ENCODE results near the gene SMOC1.

SMOC1 gene

GRCh38 chr14:69877492-69877891 is 1.7 kb upstream of the SMOC1 start:
- Histone ChIP-seq H3K79me2 (ENCODE audit: low read length) (no peaks in the 10 kb centered on the region), H3K4me1 (ENCODE audit: low read length) (no peaks in the 10 kb centered on the region), H3K4me3 (ENCODE audit: low read length) (no peak overlapping the region), H3K9ac (ENCODE audit: low read length) (no peak overlapping the region), H3K4me2 (ENCODE audit: low read length) (no peak overlapping the region), H3K9me3 (ENCODE audit: insufficient read depth, low read length) (no peaks in the 10 kb centered on the region), H2AFZ (ENCODE audit: low read depth, low read length) (no peak overlapping the region), H4K20me1 (ENCODE audit: insufficient read depth, low read length) (no peaks in the 10 kb centered on the region), H3K27me3 (ENCODE audit: low read depth, low read length) (peaks cover 6% of the 10 kb centered on the region), H3K27ac (ENCODE audit: low read length) (no peak overlapping the region), H3K36me3 (replicated peaks; ENCODE audit: low read depth, low read length) (no peaks in the 10 kb centered on the region)
- TF ChIP-seq EZH2phosphoT487 (IDR thresholded peaks at IDR 0.05; ENCODE audit: low read depth): no peak
- TF ChIP-seq, protein P1, sequence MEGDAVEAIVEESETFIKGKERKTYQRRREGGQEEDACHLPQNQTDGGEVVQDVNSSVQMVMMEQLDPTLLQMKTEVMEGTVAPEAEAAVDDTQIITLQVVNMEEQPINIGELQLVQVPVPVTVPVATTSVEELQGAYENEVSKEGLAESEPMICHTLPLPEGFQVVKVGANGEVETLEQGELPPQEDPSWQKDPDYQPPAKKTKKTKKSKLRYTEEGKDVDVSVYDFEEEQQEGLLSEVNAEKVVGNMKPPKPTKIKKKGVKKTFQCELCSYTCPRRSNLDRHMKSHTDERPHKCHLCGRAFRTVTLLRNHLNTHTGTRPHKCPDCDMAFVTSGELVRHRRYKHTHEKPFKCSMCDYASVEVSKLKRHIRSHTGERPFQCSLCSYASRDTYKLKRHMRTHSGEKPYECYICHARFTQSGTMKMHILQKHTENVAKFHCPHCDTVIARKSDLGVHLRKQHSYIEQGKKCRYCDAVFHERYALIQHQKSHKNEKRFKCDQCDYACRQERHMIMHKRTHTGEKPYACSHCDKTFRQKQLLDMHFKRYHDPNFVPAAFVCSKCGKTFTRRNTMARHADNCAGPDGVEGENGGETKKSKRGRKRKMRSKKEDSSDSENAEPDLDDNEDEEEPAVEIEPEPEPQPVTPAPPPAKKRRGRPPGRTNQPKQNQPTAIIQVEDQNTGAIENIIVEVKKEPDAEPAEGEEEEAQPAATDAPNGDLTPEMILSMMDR (IDR thresholded peaks at IDR 0.05; ENCODE audit: low read depth, low read length): peak; percentile 78

GRCh38 chr14:69878251-69878650 is 965 bp upstream of the SMOC1 start:
- H3K4me3 ChIP-seq (ENCODE audit: low read length): no peak overlapping the region
- TF ChIP-seq EZH2phosphoT487 (IDR thresholded peaks at IDR 0.05; ENCODE audit: low read depth): no peak
- H3K79me2 ChIP-seq (ENCODE audit: low read length): no peaks in the 10 kb centered on the region
- H3K27ac ChIP-seq (ENCODE audit: low read length): no peak overlapping the region
- H2AFZ ChIP-seq (ENCODE audit: low read depth, low read length): no peak overlapping the region
- no peaks in the 10 kb centered on the region for H3K9me3 ChIP-seq (ENCODE audit: insufficient read depth, low read length)
- no peaks in the 10 kb centered on the region for H3K4me1 ChIP-seq (ENCODE audit: low read length)
- H4K20me1 ChIP-seq (ENCODE audit: insufficient read depth, low read length): no peaks in the 10 kb centered on the region
- H3K9ac ChIP-seq (ENCODE audit: low read length): no peak overlapping the region
- H3K27me3 ChIP-seq (ENCODE audit: low read depth, low read length): peaks cover 9% of the 10 kb centered on the region
- no peak overlapping the region for H3K4me2 ChIP-seq (ENCODE audit: low read length)
- no peaks in the 10 kb centered on the region for H3K36me3 ChIP-seq (replicated peaks; ENCODE audit: low read depth, low read length)

GRCh38 chr14:69880044-69880487 is 850 bp downstream of the SMOC1 start:
- H3K4me3 ChIP-seq (ENCODE audit: low read length): peak overlapping the region; percentile 75
- no peaks in the 10 kb centered on the region for H3K36me3 ChIP-seq (replicated peaks; ENCODE audit: low read depth, low read length)
- peak overlapping the region; percentile 56 for H3K4me2 ChIP-seq (ENCODE audit: low read length)
- TF ChIP-seq EZH2phosphoT487 (IDR thresholded peaks at IDR 0.05; ENCODE audit: low read depth): no peak
- TF ChIP-seq, protein P1 (IDR thresholded peaks at IDR 0.05; ENCODE audit: low read depth, low read length): no peak
- peaks cover 9% of the 10 kb centered on the region for H3K27me3 ChIP-seq (ENCODE audit: low read depth, low read length)
- H2AFZ ChIP-seq (ENCODE audit: low read depth, low read length): no peak overlapping the region
- H3K4me1 ChIP-seq (ENCODE audit: low read length): no peaks in the 10 kb centered on the region
- no peaks in the 10 kb centered on the region for H4K20me1 ChIP-seq (ENCODE audit: insufficient read depth, low read length)
- no peak overlapping the region for H3K27ac ChIP-seq (ENCODE audit: low read length)
- H3K79me2 ChIP-seq (ENCODE audit: low read length): no peaks in the 10 kb centered on the region
- H3K9me3 ChIP-seq (ENCODE audit: insufficient read depth, low read length): no peaks in the 10 kb centered on the region
- H3K9ac ChIP-seq (ENCODE audit: low read length): no peak overlapping the region

GRCh38 chr14:69880893-69881292 is 1.7 kb downstream of the SMOC1 start:
- no peak overlapping the region for H3K4me3 ChIP-seq (ENCODE audit: low read length)
- peaks cover 9% of the 10 kb centered on the region for H3K27me3 ChIP-seq (ENCODE audit: low read depth, low read length)
- H3K9me3 ChIP-seq (ENCODE audit: insufficient read depth, low read length): no peaks in the 10 kb centered on the region
- H3K36me3 ChIP-seq (replicated peaks; ENCODE audit: low read depth, low read length): no peaks in the 10 kb centered on the region
- no peaks in the 10 kb centered on the region for H3K79me2 ChIP-seq (ENCODE audit: low read length)
- TF ChIP-seq, protein P1 (IDR thresholded peaks at IDR 0.05; ENCODE audit: low read depth, low read length): no peak
- TF ChIP-seq EZH2phosphoT487 (IDR thresholded peaks at IDR 0.05; ENCODE audit: low read depth): no peak
- H3K4me2 ChIP-seq (ENCODE audit: low read length): no peak overlapping the region
- H4K20me1 ChIP-seq (ENCODE audit: insufficient read depth, low read length): no peaks in the 10 kb centered on the region
- no peak overlapping the region for H3K9ac ChIP-seq (ENCODE audit: low read length)
- no peaks in the 10 kb centered on the region for H3K4me1 ChIP-seq (ENCODE audit: low read length)
- no peak overlapping the region for H2AFZ ChIP-seq (ENCODE audit: low read depth, low read length)
- no peak overlapping the region for H3K27ac ChIP-seq (ENCODE audit: low read length)
